HG02763 (cell line): ENCODE results near the gene CLCN6.

ENCODE experiments used
- ATAC-seq: cut with Tn5 transposase; IDR thresholded peaks from one replicate; pipeline ENCODE4 v1.9.1; 2021; ENCODE audit warnings: mild to moderate bottlenecking, moderate library complexity; ENCODE audit not compliant: unreplicated experiment

CLCN6 gene

GRCh38 chr1:11847667-11848372 lies 41.8 kb downstream of the CLCN6 start, which contains the start of gene NPPA:
TSS of gene NPPA (minus strand) at chr1:11847783. CDS start at chr1:11847684, 99 bp downstream.
- no peak for ATAC-seq

GRCh38 chr1:11848373-11848700 lies 42.3 kb downstream of the CLCN6 start:
- no peak for ATAC-seq

GRCh38 chr1:11850156-11850555 lies 44.2 kb downstream of the CLCN6 start:
- no peak for ATAC-seq

- ATAC-seq: no peak
Observed at GRCh38 chr1:11851180-11851579, 45.2 kb downstream of the CLCN6 start.

GRCh38 chr1:11854519-11854918 lies 48.5 kb downstream of the CLCN6 start:
- no peak for ATAC-seq

- ATAC-seq: no peak
Observed at GRCh38 chr1:11855430-11855829, 49.4 kb downstream of the CLCN6 start.

- no peak for ATAC-seq
Observed at GRCh38 chr1:11856698-11857097, 50.7 kb downstream of the CLCN6 start.

GRCh38 chr1:11857164-11857851 lies 51.3 kb downstream of the CLCN6 start:
- no peak for ATAC-seq

GRCh38 chr1:11858158-11858557 lies 52.2 kb downstream of the CLCN6 start:
- ATAC-seq: no peak

- no peak for ATAC-seq
Observed at GRCh38 chr1:11858613-11858967, 52.6 kb downstream of the CLCN6 start, which contains the start of gene NPPB. TSS of gene NPPB (minus strand) at chr1:11858945. CDS start at chr1:11858833, 112 bp downstream.

- no peak for ATAC-seq
Observed at GRCh38 chr1:11858968-11859871, 53.2 kb downstream of the CLCN6 start.

GRCh38 chr1:11860083-11860482 lies 54.1 kb downstream of the CLCN6 start:
- no peak for ATAC-seq

GRCh38 chr1:11860587-11860986 lies 54.6 kb downstream of the CLCN6 start:
- ATAC-seq: no peak

GRCh38 chr1:11862890-11863289 lies 56.9 kb downstream of the CLCN6 start:
- ATAC-seq: no peak

GRCh38 chr1:11868331-11868980 lies 62.5 kb downstream of the CLCN6 start:
- ATAC-seq: no peak

GRCh38 chr1:11869104-11869503 lies 63.1 kb downstream of the CLCN6 start:
- ATAC-seq: no peak

GRCh38 chr1:11869650-11870207 lies 63.7 kb downstream of the CLCN6 start:
- ATAC-seq: no peak

- no peak for ATAC-seq
Observed at GRCh38 chr1:11872545-11872944, 66.6 kb downstream of the CLCN6 start.

- no peak for ATAC-seq
Observed at GRCh38 chr1:11873395-11874257, 67.6 kb downstream of the CLCN6 start.

- no peak for ATAC-seq
Observed at GRCh38 chr1:11874258-11874562, 68.2 kb downstream of the CLCN6 start.
